ENCODE data around the gene CA12.

GRCh38 chr15:63392361-63393009, 10.8 kb upstream of the CA12 start:
- TF ChIP-seq CTCF (IDR thresholded peaks at IDR 0.05) = no peak
- TF ChIP-seq POLR2AphosphoS5 (IDR thresholded peaks at IDR 0.05) = no peak
